Activated CD4-positive, alpha-beta T cell treated with anti-CD3 and anti-CD28 coated beads for 4 hours (primary cell): Measurements from ENCODE around the gene MAGI1.

Experiments used
- DNase-seq, 2 donors: peaks; one replicate each; pipeline ENCODE4 v3.0.0-alpha.2; 2020

MAGI1 gene

GRCh38 chr3:65830948-65831732 is 207.6 kb downstream of the MAGI1 start:
- no peak for DNase-seq

GRCh38 chr3:65829228-65829627 is 209.5 kb downstream of the MAGI1 start:
- DNase-seq = no peak

- no peak for DNase-seq
These were observed 210.0 kb downstream of the MAGI1 start for GRCh38 chr3:65828706-65829105.

- DNase-seq = no peak
These were observed 211.6 kb downstream of the MAGI1 start for GRCh38 chr3:65827076-65827475.

GRCh38 chr3:65824166-65824565 is 214.6 kb downstream of the MAGI1 start:
- no peak for DNase-seq

- no peak for DNase-seq
These were observed 218.1 kb downstream of the MAGI1 start for GRCh38 chr3:65820600-65820999.

GRCh38 chr3:65819896-65820295 is 218.8 kb downstream of the MAGI1 start:
- no peak for DNase-seq

GRCh38 chr3:65817553-65818126 is 221.1 kb downstream of the MAGI1 start:
- DNase-seq = no peak

- no peak for DNase-seq
These were observed 222.5 kb downstream of the MAGI1 start for GRCh38 chr3:65816208-65816607.

GRCh38 chr3:65814845-65815578 is 223.7 kb downstream of the MAGI1 start:
- DNase-seq = no peak

GRCh38 chr3:65811892-65812291 is 226.8 kb downstream of the MAGI1 start:
- DNase-seq = no peak

GRCh38 chr3:65811086-65811761 is 227.5 kb downstream of the MAGI1 start:
- DNase-seq = no peak

- DNase-seq = no peak
These were observed 228.4 kb downstream of the MAGI1 start for GRCh38 chr3:65810302-65810701.

GRCh38 chr3:65809641-65810150 is 229.0 kb downstream of the MAGI1 start:
- no peak for DNase-seq

GRCh38 chr3:65808824-65809223 is 229.9 kb downstream of the MAGI1 start:
- no peak for DNase-seq

- no peak for DNase-seq
These were observed 230.3 kb downstream of the MAGI1 start for GRCh38 chr3:65808407-65808806.

- DNase-seq = no peak
These were observed 231.5 kb downstream of the MAGI1 start for GRCh38 chr3:65807225-65807624.

- DNase-seq = no peak
These were observed 232.1 kb downstream of the MAGI1 start for GRCh38 chr3:65806600-65806999.

- DNase-seq = no peak
These were observed 242.0 kb downstream of the MAGI1 start for GRCh38 chr3:65796676-65797075.

- DNase-seq = no peak
These were observed 243.6 kb downstream of the MAGI1 start for GRCh38 chr3:65795166-65795565.

GRCh38 chr3:65793495-65794200 is 245.1 kb downstream of the MAGI1 start:
- no peak for DNase-seq

- no peak for DNase-seq
These were observed 250.3 kb downstream of the MAGI1 start for GRCh38 chr3:65788461-65788860.

GRCh38 chr3:65787827-65788226 is 250.9 kb downstream of the MAGI1 start:
- DNase-seq = no peak
